Neuronal stem cell (in vitro differentiated cells): Measurements from ENCODE around the gene CCDC102B.
A peak's percentile ranks its signal among the peaks of the same experiment; 100 is the strongest.

Experiments
- DNase-seq: peaks from one replicate; pipeline ENCODE4 v3.0.0-alpha.2; 2013; ENCODE audit warnings: low spot score
- H2AFZ ChIP-seq: one replicate; pipeline ENCODE4 v1.6.1; 2013; ENCODE audit warnings: mild to moderate bottlenecking, low read length, inconsistent platforms
- H2AK5ac ChIP-seq: 2 replicates; pipeline ENCODE4 v1.6.1; 2013; ENCODE audit warnings: low read depth, mild to moderate bottlenecking, inconsistent platforms, low read length, moderate library complexity, mixed read lengths
- H2BK120ac ChIP-seq: 2 replicates; pipeline ENCODE4 v1.6.1; 2013; ENCODE audit warnings: low read depth, mild to moderate bottlenecking, inconsistent platforms, low read length, moderate library complexity, mixed read lengths
- H2BK12ac ChIP-seq: one replicate; pipeline ENCODE4 v1.6.1; 2013; ENCODE audit warnings: low read length, inconsistent platforms
- H2BK15ac ChIP-seq: 2 replicates; pipeline ENCODE4 v1.6.1; 2013; ENCODE audit warnings: mild to moderate bottlenecking, low read length, inconsistent platforms, mixed read lengths
- H2BK5ac ChIP-seq: one replicate; pipeline ENCODE4 v1.6.1; 2013; ENCODE audit warnings: inconsistent platforms, mild to moderate bottlenecking, low read length, moderate library complexity
- H3K14ac ChIP-seq: one replicate; pipeline ENCODE4 v1.6.1; 2013; ENCODE audit warnings: low read length, inconsistent platforms
- H3K18ac ChIP-seq: 2 replicates; pipeline ENCODE4 v1.6.1; 2013; ENCODE audit warnings: low read length, inconsistent platforms
- H3K23ac ChIP-seq: 2 replicates; pipeline ENCODE4 v1.6.1; 2013; ENCODE audit warnings: low read depth, mild to moderate bottlenecking, mixed read lengths, low read length, inconsistent platforms; ENCODE audit not compliant: poor library complexity
- H3K27ac ChIP-seq: replicated peaks from 3 replicates; pipeline ENCODE4 v1.5.1; 2013; ENCODE audit warnings: low read length, inconsistent platforms
- H3K27me3 ChIP-seq, 3 experiments: 2 replicates each; pipeline ENCODE4 v1.6.1; 2013; ENCODE audit warnings: low read length in 3 of 3, mild to moderate bottlenecking in 2 of 3, inconsistent platforms in 1 of 3, low read depth in 1 of 3, mixed read lengths in 1 of 3, moderate library complexity in 1 of 3; ENCODE audit not compliant: control insufficient read depth in 3 of 3, insufficient read depth in 3 of 3
- H3K36me3 ChIP-seq, 2 donors: replicated peaks in 1 of 2; 2 replicates each; pipeline ENCODE4 v1.6.1; 2013; ENCODE audit warnings: low read length in 2 of 2; ENCODE audit not compliant: control insufficient read depth in 2 of 2, insufficient read depth in 2 of 2
- H3K4ac ChIP-seq: 2 replicates; pipeline ENCODE4 v1.6.1; 2013; ENCODE audit warnings: inconsistent platforms, mild to moderate bottlenecking, low read length, moderate library complexity
- H3K4me1 ChIP-seq, 2 donors: 1 replicate in 1 of 2; 2 replicates in 1 of 2; pipeline ENCODE4 v1.6.1; 2013; ENCODE audit warnings: low read length in 2 of 2, low read depth in 1 of 2; ENCODE audit not compliant: control insufficient read depth in 2 of 2, insufficient read depth in 1 of 2
- H3K4me2 ChIP-seq: one replicate; pipeline ENCODE4 v1.6.1; 2013; ENCODE audit warnings: mild to moderate bottlenecking, low read length, inconsistent platforms; ENCODE audit not compliant: insufficient read depth, poor library complexity, severe bottlenecking
- H3K4me3 ChIP-seq, 2 donors: 2 replicates each; pipeline ENCODE4 v1.5.1; 2013; ENCODE audit warnings: low read length in 2 of 2, mild to moderate bottlenecking in 2 of 2, inconsistent platforms in 1 of 2, moderate library complexity in 1 of 2
- H3K79me1 ChIP-seq: one replicate; pipeline ENCODE4 v1.6.1; 2013; ENCODE audit warnings: low read depth, mild to moderate bottlenecking, inconsistent platforms, low read length, moderate library complexity
- H3K9ac ChIP-seq: one replicate; pipeline ENCODE4 v1.6.1; 2013; ENCODE audit warnings: mild to moderate bottlenecking, low read depth, low read length, inconsistent platforms; ENCODE audit not compliant: poor library complexity
- H3K9me3 ChIP-seq, 2 donors: replicated peaks in 1 of 2; 2 replicates each; pipeline versions ENCODE3 to v1.6.1; 2013; ENCODE audit warnings: low read length in 2 of 2, mild to moderate bottlenecking in 2 of 2, inconsistent platforms in 1 of 2, low read depth in 1 of 2, mixed read lengths in 1 of 2, moderate library complexity in 1 of 2; ENCODE audit not compliant: control insufficient read depth in 2 of 2, insufficient read depth in 1 of 2
- H4K8ac ChIP-seq: one replicate; pipeline ENCODE4 v1.6.1; 2013; ENCODE audit warnings: low read depth, mild to moderate bottlenecking, inconsistent platforms, low read length, moderate library complexity
- H4K91ac ChIP-seq: one replicate; pipeline ENCODE4 v1.6.1; 2013; ENCODE audit warnings: low read length, low read depth, mild to moderate bottlenecking, inconsistent platforms; ENCODE audit not compliant: poor library complexity
- WGBS, 2 donors: extraction: QIAGEN DNeasy Blood & Tissue Kit; methylation state at CpG; one replicate each; pipeline ENCODE4 v1.1.7; 2013; ENCODE audit warnings: missing lambda C conversion rate in 2 of 2, mixed read lengths in 1 of 2; ENCODE audit not compliant: insufficient read length in 2 of 2, insufficient replicate concordance in 1 of 2; ENCODE audit errors: extremely low coverage in 2 of 2; 5-methylcytosine and 5-hydroxymethylcytosine counted together

CCDC102B gene

DNA sequence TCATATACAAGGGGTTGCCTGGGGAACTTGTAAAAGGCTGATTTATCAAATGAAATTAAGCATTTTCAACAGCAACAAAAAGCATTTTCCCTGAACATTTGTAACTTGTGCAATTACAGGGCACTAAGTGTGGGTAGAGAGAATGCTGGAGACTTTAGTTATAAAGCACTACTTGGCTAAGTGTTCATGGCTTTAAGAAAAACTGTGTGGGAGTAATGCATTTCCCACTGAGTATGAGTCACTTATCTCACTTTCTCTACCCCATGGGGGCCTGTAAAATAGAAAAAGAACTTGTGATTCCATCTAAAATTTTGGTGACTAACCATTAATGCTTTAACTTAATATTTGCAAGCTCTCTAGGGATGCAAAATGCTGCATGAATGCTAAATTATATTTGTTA lies 193.4 kb downstream of the CCDC102B start:
- Histone ChIP-seq H2BK5ac (no peak overlapping the region), H2BK15ac (no peak overlapping the region), H3K9ac (no peak overlapping the region), H4K8ac (no peak overlapping the region), H2AFZ (peak overlapping the region; percentile 70), H3K18ac (no peak overlapping the region), H3K14ac (no peak overlapping the region), H2AK5ac (no peak overlapping the region), H2BK12ac (no peak overlapping the region), H3K27ac (no peak overlapping the region), H2BK120ac (no peak overlapping the region), H3K4me3 (no peak overlapping the region), H3K4me1 (peaks cover 0 to 2% of the 10 kb centered on the region in 2 donors), H3K36me3 (no peaks in the 10 kb centered on the region), H3K4ac (no peak overlapping the region), H3K23ac (no peak overlapping the region), H3K4me2 (no peak overlapping the region), H3K79me1 (no peaks in the 10 kb centered on the region), H4K91ac (no peak overlapping the region), H3K9me3 (peaks cover 0 to 9% of the 10 kb centered on the region in 2 donors), H3K27me3 (no peaks in the 10 kb centered on the region)
- no peak for DNase-seq

GRCh38 chr18:68992719-68993482 lies 195.0 kb downstream of the CCDC102B start:
- Histone ChIP-seq H3K4me3 (no peak overlapping the region), H2AK5ac (no peak overlapping the region), H3K9ac (no peak overlapping the region), H3K23ac (no peak overlapping the region), H2BK5ac (no peak overlapping the region), H2AFZ (no peak overlapping the region), H4K91ac (no peak overlapping the region), H3K4me1 (peaks cover 0 to 2% of the 10 kb centered on the region in 2 donors), H2BK120ac (no peak overlapping the region), H3K27me3 (no peaks in the 10 kb centered on the region), H2BK12ac (no peak overlapping the region), H2BK15ac (no peak overlapping the region), H3K27ac (no peak overlapping the region), H4K8ac (no peak overlapping the region), H3K79me1 (no peaks in the 10 kb centered on the region), H3K18ac (no peak overlapping the region), H3K36me3 (no peaks in the 10 kb centered on the region), H3K9me3 (peaks cover 0 to 4% of the 10 kb centered on the region in 2 donors), H3K4me2 (no peak overlapping the region), H3K4ac (no peak overlapping the region), H3K14ac (no peak overlapping the region)
- DNase-seq = no peak
- no CpG with 5 or more reads among the region's 12 CpGs for WGBS, 2 donors

DNA sequence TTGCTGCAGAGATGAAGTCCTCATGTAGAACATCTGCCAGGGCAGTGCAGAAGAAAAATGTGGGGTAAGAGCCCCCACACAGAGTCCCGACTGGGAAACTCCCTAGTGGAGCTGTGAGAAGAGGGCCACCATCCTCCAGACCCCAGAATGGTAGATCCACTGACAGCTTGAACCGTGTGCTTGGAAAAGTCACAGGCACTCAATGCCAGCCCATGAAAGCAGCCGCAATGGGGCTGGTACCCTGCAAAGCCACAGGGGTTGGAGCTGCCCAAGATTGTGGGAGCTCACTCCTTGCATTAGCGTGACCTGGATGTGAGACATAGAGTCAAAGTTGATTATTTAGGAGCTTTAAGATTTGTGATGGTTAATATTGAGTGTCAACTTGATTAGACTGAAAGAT lies 197.8 kb downstream of the CCDC102B start:
- no peak overlapping the region for H4K8ac ChIP-seq
- no peak overlapping the region for H3K4ac ChIP-seq
- H3K4me2 ChIP-seq = no peak overlapping the region
- no peak overlapping the region for H4K91ac ChIP-seq
- H3K27me3 ChIP-seq = no peaks in the 10 kb centered on the region
- no peak overlapping the region for H3K4me3 ChIP-seq
- H2BK5ac ChIP-seq = no peak overlapping the region
- no peak overlapping the region for H3K18ac ChIP-seq
- no peak overlapping the region for H3K27ac ChIP-seq
- peaks cover 0 to 2% of the 10 kb centered on the region in 2 donors for H3K4me1 ChIP-seq
- no peaks in the 10 kb centered on the region for H3K79me1 ChIP-seq
- no peaks in the 10 kb centered on the region for H3K9me3 ChIP-seq
- H2BK120ac ChIP-seq = no peak overlapping the region
- no peak overlapping the region for H2BK12ac ChIP-seq
- no CpG with 5 or more reads among the region's 4 CpGs for WGBS, 2 donors
- H2AK5ac ChIP-seq = no peak overlapping the region
- H3K36me3 ChIP-seq = no peaks in the 10 kb centered on the region
- H2BK15ac ChIP-seq = no peak overlapping the region
- H2AFZ ChIP-seq = no peak overlapping the region
- no peak overlapping the region for H3K14ac ChIP-seq
- no peak overlapping the region for H3K23ac ChIP-seq
- no peak overlapping the region for H3K9ac ChIP-seq
- DNase-seq = no peak

- no peak overlapping the region for H3K18ac ChIP-seq
- no peaks in the 10 kb centered on the region for H3K79me1 ChIP-seq
- no peak overlapping the region for H2BK5ac ChIP-seq
- H4K91ac ChIP-seq = no peak overlapping the region
- no peak overlapping the region for H3K9ac ChIP-seq
- H3K4me2 ChIP-seq = no peak overlapping the region
- H3K27me3 ChIP-seq = no peaks in the 10 kb centered on the region
- H3K4me1 ChIP-seq = no peaks in the 10 kb centered on the region
- no peak overlapping the region for H3K27ac ChIP-seq
- DNase-seq = no peak
- H2BK120ac ChIP-seq = no peak overlapping the region
- H2BK15ac ChIP-seq = no peak overlapping the region
- no peak overlapping the region for H4K8ac ChIP-seq
- H3K4me3 ChIP-seq = no peak overlapping the region
- H3K4ac ChIP-seq = no peak overlapping the region
- no peak overlapping the region for H2AK5ac ChIP-seq
- no peaks in the 10 kb centered on the region for H3K9me3 ChIP-seq
- H3K36me3 ChIP-seq = no peaks in the 10 kb centered on the region
- H3K14ac ChIP-seq = no peak overlapping the region
- no peak overlapping the region for H2BK12ac ChIP-seq
- no peak overlapping the region for H2AFZ ChIP-seq
- no CpG with 5 or more reads among the region's 3 CpGs for WGBS, 2 donors
- no peak overlapping the region for H3K23ac ChIP-seq
Measured at GRCh38 chr18:68997845-68998244, 200.0 kb downstream of the CCDC102B start.
